HFF-Myc (cell line): ENCODE data around the gene CABP4.

ENCODE experiments used
- DNase-seq: peaks from one replicate; pipeline ENCODE4 v3.0.0-alpha.2; 2011; ENCODE audit warnings: low read depth; ENCODE audit errors: extremely low read depth
- H3K4me3 ChIP-seq: replicated peaks from 2 replicates; pipeline ENCODE4 v1.5.1; 2011; ENCODE audit warnings: low read depth, mild to moderate bottlenecking, control low read depth, low read length
- CTCF ChIP-seq: IDR thresholded peaks from 2 replicates; pipeline ENCODE4 v1.5.1; 2012; ENCODE audit warnings: mild to moderate bottlenecking, low read depth, low read length, control low read depth; ENCODE audit errors: missing control alignments

Gene CABP4

GRCh38 chr11:67432655-67433349 lies 22.4 kb upstream of the CABP4 start:
- no peak overlapping the region for H3K4me3 ChIP-seq
- TF ChIP-seq CTCF, result no peak
- DNase-seq, result no peak

- no peak overlapping the region for H3K4me3 ChIP-seq
- DNase-seq, result no peak
- TF ChIP-seq CTCF, result no peak
Measured at GRCh38 chr11:67433536-67434394, 21.4 kb upstream of the CABP4 start.

GRCh38 chr11:67434395-67434881 lies 20.7 kb upstream of the CABP4 start:
- no peak for DNase-seq
- TF ChIP-seq CTCF, result no peak
- no peak overlapping the region for H3K4me3 ChIP-seq

GRCh38 chr11:67435031-67435726 lies 20.0 kb upstream of the CABP4 start:
- DNase-seq, result no peak
- no peak overlapping the region for H3K4me3 ChIP-seq
- no peak for TF ChIP-seq CTCF

- H3K4me3 ChIP-seq, result no peak overlapping the region
- TF ChIP-seq CTCF, result no peak
Measured at GRCh38 chr11:67435727-67436458, 19.3 kb upstream of the CABP4 start.

GRCh38 chr11:67436459-67437081 lies 18.6 kb upstream of the CABP4 start:
- TF ChIP-seq CTCF, result no peak
- no peak overlapping the region for H3K4me3 ChIP-seq
- no peak for DNase-seq

More at GRCh38 chr11:67435727-67436458, 19.3 kb upstream of the CABP4 start:
- DNase-seq, result no peak
